ENCODE results near the gene SSX2IP.

Gene SSX2IP

GRCh38 chr1:84712276-84712874, 22.1 kb upstream of the SSX2IP start:
- no peaks in the 10 kb centered on the region for H3K36me3 ChIP-seq (ENCODE audit: insufficient read depth)
- peaks cover 16% of the 10 kb centered on the region for H3K4me1 ChIP-seq (ENCODE audit: low read depth, poor library complexity, severe bottlenecking)
- H3K79me2 ChIP-seq (ENCODE audit: insufficient read depth, low read depth) = no peaks in the 10 kb centered on the region
- H3K4me3 ChIP-seq (IDR thresholded peaks at IDR 0.05; ENCODE audit: insufficient read depth, low read depth, low read length) = no peak overlapping the region
- no peak for TF ChIP-seq CTCF (conservative IDR thresholded peaks at IDR 0.05; ENCODE audit: low read depth, low read length)
- H3K9ac ChIP-seq = no peak overlapping the region
- no peaks in the 10 kb centered on the region for H4K20me1 ChIP-seq (ENCODE audit: insufficient read depth)
- H2AFZ ChIP-seq (ENCODE audit: low read depth) = no peak overlapping the region
- H3K27me3 ChIP-seq (ENCODE audit: insufficient read depth, low read depth) = no peaks in the 10 kb centered on the region
- H3K4me2 ChIP-seq = no peak overlapping the region
- H3K27ac ChIP-seq = no peak overlapping the region

GRCh38 chr1:84711869-84712268, 21.6 kb upstream of the SSX2IP start:
- H3K9ac ChIP-seq = no peak overlapping the region
- peaks cover 16% of the 10 kb centered on the region for H3K4me1 ChIP-seq (ENCODE audit: low read depth, poor library complexity, severe bottlenecking)
- H3K4me3 ChIP-seq (IDR thresholded peaks at IDR 0.05; ENCODE audit: insufficient read depth, low read depth, low read length) = no peak overlapping the region
- H3K27me3 ChIP-seq (ENCODE audit: insufficient read depth, low read depth) = no peaks in the 10 kb centered on the region
- H4K20me1 ChIP-seq (ENCODE audit: insufficient read depth) = no peaks in the 10 kb centered on the region
- H3K79me2 ChIP-seq (ENCODE audit: insufficient read depth, low read depth) = no peaks in the 10 kb centered on the region
- no peak overlapping the region for H2AFZ ChIP-seq (ENCODE audit: low read depth)
- H3K4me2 ChIP-seq = no peak overlapping the region
- H3K27ac ChIP-seq = no peak overlapping the region
- H3K36me3 ChIP-seq (ENCODE audit: insufficient read depth) = no peaks in the 10 kb centered on the region
- no peak for TF ChIP-seq CTCF (conservative IDR thresholded peaks at IDR 0.05; ENCODE audit: low read depth, low read length)

GRCh38 chr1:84711121-84711520, 20.9 kb upstream of the SSX2IP start:
- no peak overlapping the region for H3K9ac ChIP-seq
- H3K79me2 ChIP-seq (ENCODE audit: insufficient read depth, low read depth) = no peaks in the 10 kb centered on the region
- H3K27me3 ChIP-seq (ENCODE audit: insufficient read depth, low read depth) = no peaks in the 10 kb centered on the region
- H2AFZ ChIP-seq (ENCODE audit: low read depth) = no peak overlapping the region
- no peaks in the 10 kb centered on the region for H3K36me3 ChIP-seq (ENCODE audit: insufficient read depth)
- no peak overlapping the region for H3K4me3 ChIP-seq (IDR thresholded peaks at IDR 0.05; ENCODE audit: insufficient read depth, low read depth, low read length)
- H3K4me1 ChIP-seq (ENCODE audit: low read depth, poor library complexity, severe bottlenecking) = peaks cover 14% of the 10 kb centered on the region
- H4K20me1 ChIP-seq (ENCODE audit: insufficient read depth) = no peaks in the 10 kb centered on the region
- TF ChIP-seq CTCF (conservative IDR thresholded peaks at IDR 0.05; ENCODE audit: low read depth, low read length) = no peak
- H3K27ac ChIP-seq = no peak overlapping the region
- no peak overlapping the region for H3K4me2 ChIP-seq

GRCh38 chr1:84709131-84709530, 18.9 kb upstream of the SSX2IP start:
- H3K9ac ChIP-seq = no peak overlapping the region
- no peak for TF ChIP-seq CTCF (conservative IDR thresholded peaks at IDR 0.05; ENCODE audit: low read depth, low read length)
- no peak overlapping the region for H2AFZ ChIP-seq (ENCODE audit: low read depth)
- no peak overlapping the region for H3K4me3 ChIP-seq (IDR thresholded peaks at IDR 0.05; ENCODE audit: insufficient read depth, low read depth, low read length)
- H3K79me2 ChIP-seq (ENCODE audit: insufficient read depth, low read depth) = no peaks in the 10 kb centered on the region
- H4K20me1 ChIP-seq (ENCODE audit: insufficient read depth) = no peaks in the 10 kb centered on the region
- H3K27me3 ChIP-seq (ENCODE audit: insufficient read depth, low read depth) = no peaks in the 10 kb centered on the region
- H3K4me2 ChIP-seq = no peak overlapping the region
- no peaks in the 10 kb centered on the region for H3K36me3 ChIP-seq (ENCODE audit: insufficient read depth)
- no peak overlapping the region for H3K27ac ChIP-seq
- no peaks in the 10 kb centered on the region for H3K4me1 ChIP-seq (ENCODE audit: low read depth, poor library complexity, severe bottlenecking)

All from KMS-11 (cell line).